Amniotic epithelial cell (primary cell): ENCODE results near the gene ETHE1.
A peak's percentile ranks its signal among the peaks of the same experiment; 100 is the strongest.

ENCODE experiments used
- DNase-seq: peaks from one replicate; pipeline ENCODE4 v3.0.0-alpha.2; 2010; ENCODE audit warnings: low read depth

ETHE1 gene

GRCh38 chr19:43489310-43489709 lies 37.7 kb downstream of the ETHE1 start:
- DNase-seq, result no peak

GRCh38 chr19:43488179-43488578 lies 38.8 kb downstream of the ETHE1 start:
- no peak for DNase-seq

GRCh38 chr19:43486412-43486811 lies 40.6 kb downstream of the ETHE1 start:
- no peak for DNase-seq

GRCh38 chr19:43485951-43486350 lies 41.0 kb downstream of the ETHE1 start:
- no peak for DNase-seq

GRCh38 chr19:43483281-43483680 lies 43.7 kb downstream of the ETHE1 start:
- no peak for DNase-seq

- no peak for DNase-seq
These were observed 44.8 kb downstream of the ETHE1 start for GRCh38 chr19:43482193-43482592.

- no peak for DNase-seq
These were observed 45.3 kb downstream of the ETHE1 start for GRCh38 chr19:43481701-43482100.

- DNase-seq, result no peak
These were observed 46.4 kb downstream of the ETHE1 start for GRCh38 chr19:43480574-43480973.

- DNase-seq, result no peak
These were observed 46.9 kb downstream of the ETHE1 start for GRCh38 chr19:43479961-43480561.

- no peak for DNase-seq
These were observed 47.8 kb downstream of the ETHE1 start for GRCh38 chr19:43479226-43479625.

GRCh38 chr19:43478323-43478722 lies 48.7 kb downstream of the ETHE1 start:
- no peak for DNase-seq

GRCh38 chr19:43476606-43477005 lies 50.4 kb downstream of the ETHE1 start:
- DNase-seq, result peak; percentile 33

GRCh38 chr19:43474986-43475705 lies 51.9 kb downstream of the ETHE1 start:
- peak; percentile 87 for DNase-seq

GRCh38 chr19:43474487-43474886 lies 52.5 kb downstream of the ETHE1 start:
- no peak for DNase-seq

GRCh38 chr19:43471091-43471490 lies 55.9 kb downstream of the ETHE1 start:
- no peak for DNase-seq

- DNase-seq, result peak; percentile 50
These were observed 56.7 kb downstream of the ETHE1 start for GRCh38 chr19:43470288-43470687.

- DNase-seq, result no peak
These were observed 57.9 kb downstream of the ETHE1 start for GRCh38 chr19:43469160-43469480.

- DNase-seq, result no peak
These were observed 58.4 kb downstream of the ETHE1 start for GRCh38 chr19:43468354-43469159.

GRCh38 chr19:43467730-43468129 lies 59.3 kb downstream of the ETHE1 start:
- peak; percentile 83 for DNase-seq

- DNase-seq, result no peak
These were observed 59.7 kb downstream of the ETHE1 start for GRCh38 chr19:43467276-43467675.

- DNase-seq, result no peak
These were observed 60.2 kb downstream of the ETHE1 start for GRCh38 chr19:43466793-43467192.

GRCh38 chr19:43465468-43466120 lies 61.4 kb downstream of the ETHE1 start, which contains the start of gene LYPD3:
TSS of gene LYPD3 (minus strand) at chr19:43465608. CDS start at chr19:43465571, 37 bp downstream.
- DNase-seq, result peak; percentile 34
